ENCODE data around the gene ELK1. TPM values are rescaled to one million over a fixed set of nuclear protein-coding genes. Genes with fewer than 3 reads are reported as not detected.

The ELK1 gene
- polyA plus RNA-seq, 1 donor (not counting 4 experiments of a cell fraction or from before 2014, with no cell fraction given), result 12.9 TPM

GRCh38 chrX:47587906-47588735 lies 62.2 kb downstream of the ELK1 start:
- H3K79me2 ChIP-seq (ENCODE audit: control insufficient read depth, insufficient read depth, low read length), result no peaks in the 10 kb centered on the region
- dilution Hi-C loops (cut with MboI; ENCODE audit: extremely low pct_ligation_motif_present, low sequenced_read_pairs), result no loop called here
- no peak overlapping the region for H3K27ac ChIP-seq (ENCODE audit: control insufficient read depth, insufficient read depth, low read length)
- H4K20me1 ChIP-seq (ENCODE audit: control insufficient read depth, extremely low read depth, insufficient read depth, low read length), result no peaks in the 10 kb centered on the region
- FAIRE-seq, result no peak
- peaks cover 2% of the 10 kb centered on the region for H3K4me1 ChIP-seq (ENCODE audit: control insufficient read depth, extremely low read depth, insufficient read depth, low read length)
- no peaks in the 10 kb centered on the region for H3K27me3 ChIP-seq (ENCODE audit: control insufficient read depth, extremely low read depth, insufficient read depth, low read length)
- no peak overlapping the region for H2AFZ ChIP-seq (ENCODE audit: control insufficient read depth, low read length)
- no peak overlapping the region for H3K9ac ChIP-seq (ENCODE audit: control insufficient read depth, extremely low read depth, insufficient read depth, low read length)
- peaks cover 0 to 10% of the 10 kb centered on the region in 2 experiments for H3K36me3 ChIP-seq (ENCODE audit: control insufficient read depth in 2 of 2, extremely low read depth in 1 of 2, insufficient read depth in 2 of 2, low read length in 2 of 2)
- H3K4me2 ChIP-seq (ENCODE audit: control insufficient read depth, extremely low read depth, insufficient read depth, low read depth, low read length), result no peak overlapping the region
- TF ChIP-seq CTCF (optimal IDR thresholded peaks at IDR 0.05 in 1 of 3, IDR thresholded peaks at IDR 0.05 in 1 of 3, conservative IDR thresholded peaks at IDR 0.05 in 1 of 3; ENCODE audit: extremely low read depth in 1 of 3, insufficient read depth in 2 of 3, low read length in 3 of 3), result no peak
- no peak for TF ChIP-seq EZH2 (IDR thresholded peaks at IDR 0.05; ENCODE audit: low read length)
- H3K9me1 ChIP-seq (ENCODE audit: control insufficient read depth, extremely low read depth, insufficient read depth, low read length), result no peaks in the 10 kb centered on the region
- DNase-seq (ENCODE audit: low read depth, low spot score), result no peak
- H3K4me3 ChIP-seq (ENCODE audit: control insufficient read depth in 2 of 3, extremely low read depth in 1 of 3, insufficient read depth in 2 of 3, low read depth in 1 of 3, low read length in 3 of 3), result no peak overlapping the region
- no peaks in the 10 kb centered on the region for H3K9me3 ChIP-seq (ENCODE audit: control insufficient read depth, low read depth, low read length)

- Histone ChIP-seq H3K4me1 (ENCODE audit: control insufficient read depth, extremely low read depth, insufficient read depth, low read length) (peaks cover 2% of the 10 kb centered on the region), H3K9ac (ENCODE audit: control insufficient read depth, extremely low read depth, insufficient read depth, low read length) (no peak overlapping the region), H3K79me2 (ENCODE audit: control insufficient read depth, insufficient read depth, low read length) (no peaks in the 10 kb centered on the region), H2AFZ (ENCODE audit: control insufficient read depth, low read length) (no peak overlapping the region), H3K27ac (ENCODE audit: control insufficient read depth, insufficient read depth, low read length) (no peak overlapping the region), H3K9me1 (ENCODE audit: control insufficient read depth, extremely low read depth, insufficient read depth, low read length) (no peaks in the 10 kb centered on the region), H3K4me2 (ENCODE audit: control insufficient read depth, extremely low read depth, insufficient read depth, low read depth, low read length) (no peak overlapping the region), H3K27me3 (ENCODE audit: control insufficient read depth, extremely low read depth, insufficient read depth, low read length) (no peaks in the 10 kb centered on the region), H3K36me3 (ENCODE audit: control insufficient read depth in 2 of 2, extremely low read depth in 1 of 2, insufficient read depth in 2 of 2, low read length in 2 of 2) (peaks cover 0 to 10% of the 10 kb centered on the region in 2 experiments), H3K4me3 (ENCODE audit: control insufficient read depth in 2 of 3, extremely low read depth in 1 of 3, insufficient read depth in 2 of 3, low read depth in 1 of 3, low read length in 3 of 3) (no peak overlapping the region), H3K9me3 (ENCODE audit: control insufficient read depth, low read depth, low read length) (no peaks in the 10 kb centered on the region), H4K20me1 (ENCODE audit: control insufficient read depth, extremely low read depth, insufficient read depth, low read length) (no peaks in the 10 kb centered on the region)
- TF ChIP-seq EZH2 (IDR thresholded peaks at IDR 0.05; ENCODE audit: low read length) (no peak), CTCF (optimal IDR thresholded peaks at IDR 0.05 in 1 of 3, IDR thresholded peaks at IDR 0.05 in 1 of 3, conservative IDR thresholded peaks at IDR 0.05 in 1 of 3; ENCODE audit: extremely low read depth in 1 of 3, insufficient read depth in 2 of 3, low read length in 3 of 3) (no peak)
- dilution Hi-C loops (cut with MboI; ENCODE audit: extremely low pct_ligation_motif_present, low sequenced_read_pairs), result no loop called here
- no peak for DNase-seq (ENCODE audit: low read depth, low spot score)
- FAIRE-seq, result no peak
Observed at GRCh38 chrX:47587091-47587891, 63.1 kb downstream of the ELK1 start.
